GM10266 (cell line): ENCODE results near the gene PRDX1.

ENCODE experiments used
- DNase-seq: peaks from one replicate; pipeline ENCODE4 v3.0.0; 2012; ENCODE audit errors: extremely low spot score
- TF ChIP-seq, protein P1 (sequence below): IDR thresholded peaks from 2 replicates; pipeline ENCODE4 v1.5.1; 2012; ENCODE audit warnings: mild to moderate bottlenecking, low read depth; ENCODE audit not compliant: control insufficient read depth, insufficient read depth; ENCODE audit errors: missing control alignments

PRDX1 gene

DNA sequence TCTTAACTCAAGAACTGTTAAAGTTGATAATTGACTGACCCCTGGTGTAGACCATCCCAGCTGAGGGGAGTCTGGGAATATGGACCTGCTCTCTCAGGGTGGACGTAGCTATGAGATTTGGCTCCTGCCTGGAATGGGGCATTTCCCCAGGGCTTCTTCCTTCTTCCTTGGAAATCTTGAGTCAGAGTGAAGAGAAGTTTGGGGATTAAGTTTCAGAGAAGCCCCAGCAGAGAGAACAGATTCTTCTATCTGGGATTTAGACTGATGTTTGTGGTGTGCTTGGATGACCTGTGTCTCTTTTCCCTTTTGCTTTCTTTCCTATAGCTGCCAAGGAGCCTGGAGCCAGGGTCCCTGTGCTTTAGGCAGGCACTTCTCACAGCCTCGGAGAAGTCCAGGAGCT lies 42.2 kb upstream of the PRDX1 start:
- DNase-seq, result no peak
- TF ChIP-seq, protein P1, sequence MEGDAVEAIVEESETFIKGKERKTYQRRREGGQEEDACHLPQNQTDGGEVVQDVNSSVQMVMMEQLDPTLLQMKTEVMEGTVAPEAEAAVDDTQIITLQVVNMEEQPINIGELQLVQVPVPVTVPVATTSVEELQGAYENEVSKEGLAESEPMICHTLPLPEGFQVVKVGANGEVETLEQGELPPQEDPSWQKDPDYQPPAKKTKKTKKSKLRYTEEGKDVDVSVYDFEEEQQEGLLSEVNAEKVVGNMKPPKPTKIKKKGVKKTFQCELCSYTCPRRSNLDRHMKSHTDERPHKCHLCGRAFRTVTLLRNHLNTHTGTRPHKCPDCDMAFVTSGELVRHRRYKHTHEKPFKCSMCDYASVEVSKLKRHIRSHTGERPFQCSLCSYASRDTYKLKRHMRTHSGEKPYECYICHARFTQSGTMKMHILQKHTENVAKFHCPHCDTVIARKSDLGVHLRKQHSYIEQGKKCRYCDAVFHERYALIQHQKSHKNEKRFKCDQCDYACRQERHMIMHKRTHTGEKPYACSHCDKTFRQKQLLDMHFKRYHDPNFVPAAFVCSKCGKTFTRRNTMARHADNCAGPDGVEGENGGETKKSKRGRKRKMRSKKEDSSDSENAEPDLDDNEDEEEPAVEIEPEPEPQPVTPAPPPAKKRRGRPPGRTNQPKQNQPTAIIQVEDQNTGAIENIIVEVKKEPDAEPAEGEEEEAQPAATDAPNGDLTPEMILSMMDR, result no peak

GRCh38 chr1:45557422-45557944 lies 35.8 kb upstream of the PRDX1 start:
- TF ChIP-seq, protein P1, result no peak
- DNase-seq, result no peak

DNA sequence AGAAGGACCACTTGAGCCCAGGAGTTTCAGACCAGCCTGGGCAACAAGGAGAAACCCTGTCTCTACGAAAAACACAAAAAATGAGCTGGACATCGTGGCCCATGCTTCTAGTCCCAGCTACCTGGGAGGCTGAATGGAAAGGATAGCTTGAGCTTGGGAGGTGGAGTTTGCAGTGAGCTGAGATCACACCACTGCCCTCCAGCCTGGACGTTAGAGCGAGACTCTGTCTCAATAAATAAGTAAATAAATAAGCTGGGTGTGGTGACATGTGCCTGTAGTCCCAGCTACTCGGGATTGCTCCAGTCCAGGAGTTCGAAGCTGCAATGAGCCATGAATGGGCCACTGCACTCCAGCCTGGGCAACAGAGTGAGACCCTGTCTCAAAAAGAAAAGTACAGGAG lies 32.5 kb upstream of the PRDX1 start:
- TF ChIP-seq, protein P1, result no peak

DNA sequence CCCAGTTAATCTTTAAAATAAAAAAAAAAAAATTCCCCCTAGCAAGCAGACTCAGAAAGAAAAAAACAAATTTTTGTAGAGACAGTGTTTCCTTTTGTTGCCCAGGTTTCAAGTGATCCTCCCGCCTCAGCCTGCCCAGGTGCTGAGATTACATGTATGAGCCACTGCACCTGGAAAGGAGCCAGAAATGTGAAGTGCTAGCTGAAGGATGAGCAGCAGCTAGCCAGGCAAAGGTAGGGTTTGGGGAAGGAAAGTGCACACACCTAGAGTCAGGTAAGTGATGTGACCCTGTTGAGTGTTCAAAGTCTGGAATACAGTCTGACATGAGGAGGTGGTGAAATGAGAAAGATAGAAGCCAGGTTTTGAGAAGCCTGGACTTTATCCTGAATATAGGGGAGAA lies 30.6 kb upstream of the PRDX1 start:
- DNase-seq, result no peak
- TF ChIP-seq, protein P1, result no peak

More for the DNA sequence above, 32.5 kb upstream of the PRDX1 start:
- DNase-seq, result no peak

DNA sequence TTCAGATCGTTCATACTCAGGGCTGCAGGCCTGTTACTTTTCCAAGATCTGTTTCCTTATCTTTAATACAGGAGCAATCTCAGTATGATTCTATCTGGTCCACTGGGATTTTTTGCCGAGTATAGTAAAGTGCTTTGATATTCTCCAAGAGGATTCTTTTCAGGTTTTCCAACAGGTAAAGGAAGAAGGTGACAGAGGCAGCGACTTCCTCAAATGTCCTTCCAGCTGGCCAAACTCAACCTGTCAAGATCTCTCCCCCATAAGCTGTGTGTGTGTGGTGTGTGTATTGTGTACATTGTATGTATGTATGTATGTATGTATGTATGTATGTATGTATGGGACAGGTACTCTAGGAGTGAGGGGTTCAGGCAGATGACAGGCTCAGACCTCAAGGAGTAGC lies 30.0 kb upstream of the PRDX1 start:
- DNase-seq, result no peak
- TF ChIP-seq, protein P1, result no peak

DNA sequence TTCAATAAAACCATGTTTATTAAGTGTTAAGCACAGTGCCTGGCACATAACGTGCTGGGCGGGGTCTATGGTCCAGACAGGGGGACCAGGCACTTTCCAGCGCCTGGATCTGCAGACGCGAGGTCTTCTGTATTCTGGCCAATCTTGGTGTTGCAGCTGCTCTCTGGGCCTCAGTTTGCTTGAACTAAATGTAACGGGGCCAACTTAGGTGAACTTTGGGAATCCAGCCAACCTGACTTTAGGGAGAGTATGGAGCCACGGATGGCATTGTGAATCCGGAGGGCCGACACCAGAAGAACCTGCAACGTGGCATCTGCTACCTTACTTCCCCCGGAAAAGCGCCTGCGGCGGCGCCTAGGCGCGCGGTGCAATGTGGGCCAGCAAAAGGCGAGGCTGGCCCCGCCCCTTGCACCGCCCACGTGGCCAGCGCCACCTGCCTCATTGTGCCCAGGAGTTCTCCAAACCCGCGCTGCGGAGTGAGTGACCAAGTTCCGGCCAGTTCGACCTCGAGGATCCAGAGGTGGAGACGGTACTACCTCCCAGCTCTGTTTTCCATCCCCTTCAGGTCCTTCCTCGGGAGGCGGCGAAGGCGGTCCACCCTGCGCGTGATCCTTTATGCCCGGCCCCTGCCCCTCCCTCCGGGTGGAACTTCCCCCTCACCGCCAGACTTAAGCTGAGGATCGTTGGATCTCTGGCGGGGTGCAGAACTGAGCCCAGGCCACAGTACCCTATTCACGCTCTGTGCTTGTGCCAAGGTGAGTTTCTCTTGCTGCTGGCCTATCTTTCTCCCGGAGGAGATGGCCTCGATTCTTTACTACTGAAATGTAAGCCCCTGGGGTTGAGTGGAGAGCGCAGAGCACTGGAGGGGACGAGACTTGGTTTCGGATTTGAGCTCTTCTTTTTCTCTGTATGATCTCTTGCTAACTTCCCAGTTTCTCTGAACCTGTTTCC lies 29.0 kb upstream of the PRDX1 start, which contains the start of gene AKR1A1:
Gene AKR1A1, plus strand, starts transcription at position 426 of the 951 bp plus-strand sequence. CDS start 10,969 bp downstream, outside the sequence.
- TF ChIP-seq, protein P1, result no peak
- DNase-seq, result peak; percentile 85
